GM13977 (cell line): Measurements from ENCODE around the gene RMC1.

ENCODE experiments used
- DNase-seq: peaks from one replicate; pipeline ENCODE4 v3.0.0; 2012; ENCODE audit warnings: low spot score
- CTCF ChIP-seq: IDR thresholded peaks from 2 replicates; pipeline ENCODE4 v1.5.1; 2012; ENCODE audit warnings: mild to moderate bottlenecking, control low read depth; ENCODE audit not compliant: insufficient read depth; ENCODE audit errors: extremely low read depth, missing control alignments
- in situ Hi-C: fragments of 300-500 bp; cut with MboI; formaldehyde crosslinking; loops from one replicate; pipeline ENCODE4 v1.12.0; 2022; ENCODE audit warnings: low sequenced_read_pairs, low pct_unique_long_range_greater_than_20kb, mixed read lengths, inconsistent platforms; ENCODE audit not compliant: unreplicated experiment

Gene RMC1

GRCh38 chr18:23462876-23463275 is 40.4 kb upstream of the RMC1 start:
- TF ChIP-seq CTCF = no peak
- DNase-seq = no peak
- in situ Hi-C loops = no loop called here

- DNase-seq = no peak
- no peak for TF ChIP-seq CTCF
- in situ Hi-C loops = no loop called here
These were observed 34.4 kb upstream of the RMC1 start for GRCh38 chr18:23468753-23469459.

- no peak for DNase-seq
- no peak for TF ChIP-seq CTCF
- in situ Hi-C loops = no loop called here
These were observed 32.5 kb upstream of the RMC1 start for GRCh38 chr18:23470620-23471387.

- no peak for TF ChIP-seq CTCF
- in situ Hi-C loops = no loop called here
- no peak for DNase-seq
These were observed 31.8 kb upstream of the RMC1 start for GRCh38 chr18:23471486-23471885.

- no peak for TF ChIP-seq CTCF
- DNase-seq = peak; percentile 30
- in situ Hi-C loops = no loop called here
These were observed 23.3 kb upstream of the RMC1 start for GRCh38 chr18:23479829-23480505.

- no peak for DNase-seq
- in situ Hi-C loops = no loop called here
- no peak for TF ChIP-seq CTCF
These were observed 18.6 kb upstream of the RMC1 start for GRCh38 chr18:23484561-23485182.
